Skeletal muscle cell (primary cell): ENCODE measurements around the gene AADAC.
"Not testable (repeated sequence)": the region's sequence is repeated elsewhere in the genome, so short reads cannot be mapped to it uniquely, and the experiment has no call there.

Experiments
- DNase-seq: peaks from one replicate; pipeline ENCODE4 v3.0.0-alpha.2; 2010; ENCODE audit warnings: low read depth
- H3K4me3 ChIP-seq: 2 replicates; pipeline ENCODE4 v1.5.1; 2011; ENCODE audit warnings: low read depth, mild to moderate bottlenecking, control low read depth, low read length, moderate library complexity

The AADAC gene

DNA sequence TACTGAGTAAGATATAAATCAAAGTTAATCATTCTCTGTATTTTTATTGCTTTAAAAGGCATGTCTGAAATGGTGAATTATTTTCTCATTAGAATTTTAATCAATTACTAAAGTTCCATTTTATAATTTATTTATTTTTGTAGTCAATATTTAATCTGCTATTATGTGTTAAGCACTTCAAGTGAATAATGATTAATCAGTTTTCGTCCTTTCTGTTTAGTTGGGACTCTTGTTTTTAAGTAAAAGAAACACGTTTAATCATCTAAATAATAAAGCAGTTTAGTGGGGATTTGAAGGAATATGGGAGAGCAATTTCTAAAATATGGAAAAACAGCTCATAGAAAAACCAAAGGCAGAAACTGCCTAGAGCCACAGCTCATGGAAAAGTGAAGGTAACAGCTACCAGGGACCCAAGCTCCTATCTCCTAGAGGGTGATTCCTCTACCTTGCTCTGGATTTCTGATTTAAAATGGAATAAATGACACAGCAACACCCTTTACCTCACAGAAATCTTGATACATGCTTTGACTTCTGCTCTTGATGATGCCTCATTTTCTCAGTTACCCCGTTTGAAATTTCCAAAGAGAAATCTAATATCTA lies 31.5 kb downstream of the AADAC start:
- DNase-seq = no peak
- no peak overlapping the region for H3K4me3 ChIP-seq

DNA sequence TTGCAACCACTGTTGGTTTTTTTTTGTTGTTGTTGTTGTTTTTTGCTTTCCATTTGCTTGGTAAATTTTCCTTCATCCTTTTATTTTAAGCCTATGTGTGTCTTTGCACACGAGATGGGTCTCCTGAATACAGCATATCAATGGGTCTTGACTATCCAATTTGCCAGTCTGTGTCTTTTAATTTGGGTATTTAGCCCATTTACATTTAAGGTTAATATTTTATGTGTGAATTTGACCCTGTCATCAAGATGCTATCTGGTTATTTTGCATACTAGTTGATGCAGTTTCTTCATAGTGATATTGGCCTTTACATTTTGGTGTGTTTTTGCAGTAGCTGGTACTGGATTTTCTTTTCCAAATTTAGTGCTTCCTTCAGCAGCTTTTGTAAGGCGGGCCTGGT lies 36.1 kb downstream of the AADAC start:
- not testable (repeated sequence) for H3K4me3 ChIP-seq, DNase-seq

DNA sequence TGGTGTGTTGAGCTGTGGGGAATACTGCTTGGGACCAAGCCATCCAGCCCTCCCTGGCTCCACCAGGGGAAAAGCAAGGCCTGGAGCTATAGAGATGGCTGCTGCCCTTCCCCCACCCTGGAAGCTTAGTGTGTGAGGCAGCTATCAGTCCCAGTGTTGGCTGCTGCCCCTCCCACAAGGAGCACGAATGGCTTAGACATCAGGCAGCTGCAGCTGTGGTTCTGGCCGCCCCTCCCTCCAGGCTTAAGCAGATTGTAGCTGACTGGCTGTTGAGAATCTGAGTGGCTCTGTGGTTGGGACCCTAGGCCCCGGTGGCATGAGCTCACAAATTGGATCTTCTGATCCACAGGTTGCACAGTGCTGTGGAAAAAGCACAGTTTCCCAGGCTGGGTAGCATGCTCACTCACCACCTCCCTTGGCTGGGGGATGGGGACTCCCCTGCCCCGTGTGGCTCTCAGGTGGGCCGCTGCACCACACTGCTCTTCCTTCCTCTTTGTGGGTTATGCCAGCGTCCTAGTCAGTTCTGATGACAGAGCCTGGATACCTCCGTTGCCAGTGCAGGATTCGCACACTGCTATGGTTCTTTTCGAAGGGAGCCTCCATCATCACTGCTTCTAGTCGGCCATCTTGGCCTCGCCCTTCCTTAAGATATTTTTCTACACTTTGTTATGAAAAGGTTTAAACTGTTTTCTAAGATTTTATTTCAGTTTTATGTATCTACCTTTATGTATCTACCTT lies 38.3 kb downstream of the AADAC start:
- DNase-seq = no peak
- H3K4me3 ChIP-seq = no peak overlapping the region

DNA sequence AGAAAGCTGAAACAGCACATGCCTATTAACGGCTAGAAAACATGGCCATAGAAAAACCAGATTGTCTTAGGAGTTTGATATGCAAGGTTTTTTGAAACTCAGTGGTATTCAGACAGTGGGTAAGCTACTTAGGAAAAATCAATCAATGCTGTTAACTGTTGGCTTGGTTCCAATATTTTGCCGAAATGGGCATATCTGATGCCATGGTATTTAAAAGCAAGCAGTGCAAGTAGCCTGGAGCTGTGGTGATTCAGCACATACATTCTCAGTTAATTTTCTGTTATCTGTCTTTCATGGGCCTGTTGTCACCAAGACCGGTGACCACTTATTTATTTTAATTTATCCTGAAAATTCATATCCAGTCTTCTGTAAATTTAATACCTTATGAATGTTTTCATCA lies 42.2 kb downstream of the AADAC start:
- no peak overlapping the region for H3K4me3 ChIP-seq
- no peak for DNase-seq

DNA sequence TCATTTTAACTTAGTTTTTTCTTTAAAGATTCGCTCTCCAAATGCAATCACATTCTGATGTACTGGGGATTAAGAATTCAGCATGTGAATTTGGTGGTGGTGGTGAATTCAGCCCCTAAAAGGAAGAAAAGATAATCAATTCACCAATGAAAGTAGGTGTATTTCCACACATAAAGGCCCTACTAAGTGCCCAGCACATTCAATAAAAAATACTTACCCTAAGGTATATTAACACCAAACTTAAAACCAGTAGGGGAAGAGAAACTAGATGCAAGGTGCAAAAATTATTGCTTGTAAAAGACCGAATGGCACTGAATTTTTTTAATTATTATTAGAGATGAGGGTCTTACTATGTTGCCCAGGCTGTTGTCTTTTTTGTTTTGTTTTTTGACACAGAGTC lies 42.7 kb downstream of the AADAC start:
- no peak overlapping the region for H3K4me3 ChIP-seq
- DNase-seq = no peak

DNA sequence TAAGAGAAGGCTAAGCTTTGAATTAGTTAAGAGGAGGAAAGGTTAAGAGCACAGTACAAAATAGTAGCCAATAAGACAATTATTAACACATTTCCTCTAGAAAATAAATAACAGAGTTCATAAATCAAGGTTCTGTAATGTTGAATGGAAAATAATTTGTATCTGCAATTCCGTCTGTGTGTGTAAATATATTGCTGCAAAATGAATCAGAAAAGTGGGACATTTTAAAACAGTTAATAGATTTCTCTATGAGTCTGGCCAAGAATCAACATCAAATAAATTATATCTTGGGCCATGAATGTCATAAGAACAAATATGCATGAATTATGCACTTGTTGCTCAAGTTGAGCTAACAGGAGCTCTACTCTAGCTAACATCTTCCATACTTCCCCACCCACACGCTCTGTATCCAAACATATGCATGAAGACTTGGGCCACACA lies 45.3 kb downstream of the AADAC start:
- no peak overlapping the region for H3K4me3 ChIP-seq
- no peak for DNase-seq

DNA sequence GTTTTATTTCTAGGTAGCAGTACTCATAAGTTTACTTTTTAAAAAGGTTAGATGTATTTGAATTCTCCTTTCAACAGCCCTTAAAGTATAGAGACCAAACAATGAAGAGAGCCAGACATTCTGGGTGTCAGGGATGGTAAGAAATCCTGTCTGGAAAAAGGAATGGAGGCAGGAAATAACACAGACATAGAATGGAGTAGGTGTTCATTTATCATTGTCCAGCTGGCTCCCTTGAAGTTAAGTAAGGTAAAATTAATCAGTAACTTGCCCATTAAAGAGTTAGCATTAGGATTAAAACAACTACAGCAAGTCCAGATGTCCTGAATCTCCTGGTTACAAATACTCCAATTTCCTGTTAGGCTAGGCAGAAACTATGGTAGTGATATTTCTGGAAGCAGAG lies 46.0 kb downstream of the AADAC start:
- no peak overlapping the region for H3K4me3 ChIP-seq
- no peak for DNase-seq

DNA sequence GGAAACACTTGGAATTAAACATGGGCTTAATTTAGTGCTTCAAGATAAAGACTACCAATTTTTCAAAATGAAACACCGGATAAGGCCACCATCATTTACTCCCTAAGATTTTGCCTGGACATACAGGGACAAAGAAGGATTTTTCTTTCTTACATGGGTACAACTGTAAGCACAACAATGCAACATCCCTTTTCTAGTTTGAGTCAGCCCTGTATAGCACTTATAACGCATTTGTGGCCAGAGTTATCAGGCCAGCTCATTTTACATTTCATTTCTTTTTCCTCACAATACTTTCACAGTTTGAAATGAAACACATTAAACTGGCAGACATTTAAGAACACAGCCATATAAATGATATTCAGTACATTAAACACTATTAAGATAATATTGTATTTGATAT lies 49.7 kb downstream of the AADAC start:
- DNase-seq = no peak
- no peak overlapping the region for H3K4me3 ChIP-seq

DNA sequence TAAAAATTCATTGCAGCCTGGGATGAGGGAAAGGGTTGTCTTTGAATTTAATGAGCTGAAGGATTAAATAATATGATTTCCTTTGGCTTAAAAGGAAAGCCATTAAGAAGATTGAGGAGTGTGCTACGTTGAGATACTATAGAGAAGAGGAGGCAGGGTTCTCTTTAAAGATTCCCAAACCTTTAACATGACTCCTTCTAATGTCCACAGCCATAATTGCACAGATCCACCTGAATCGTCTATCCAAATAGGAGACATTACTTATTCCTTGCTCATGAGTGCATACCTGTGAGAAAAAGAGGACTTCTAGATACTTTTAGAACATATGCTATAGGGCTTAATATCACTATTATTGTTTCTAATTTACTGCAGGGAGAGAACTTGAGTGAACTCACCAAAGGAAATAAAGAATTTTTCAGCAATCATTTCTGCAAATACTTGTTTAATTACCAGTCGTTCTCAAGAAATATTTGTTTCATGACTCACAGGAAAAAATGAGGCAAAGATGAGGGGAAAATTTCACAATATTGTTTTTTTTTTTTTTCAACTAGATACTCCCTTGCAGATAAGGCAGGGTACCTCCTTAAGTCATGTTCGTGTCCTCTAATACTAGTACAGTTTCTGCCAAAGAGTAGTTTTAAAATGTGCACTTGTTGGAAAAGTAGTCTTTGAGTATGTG lies 50.6 kb downstream of the AADAC start:
- no peak overlapping the region for H3K4me3 ChIP-seq
- no peak for DNase-seq

DNA sequence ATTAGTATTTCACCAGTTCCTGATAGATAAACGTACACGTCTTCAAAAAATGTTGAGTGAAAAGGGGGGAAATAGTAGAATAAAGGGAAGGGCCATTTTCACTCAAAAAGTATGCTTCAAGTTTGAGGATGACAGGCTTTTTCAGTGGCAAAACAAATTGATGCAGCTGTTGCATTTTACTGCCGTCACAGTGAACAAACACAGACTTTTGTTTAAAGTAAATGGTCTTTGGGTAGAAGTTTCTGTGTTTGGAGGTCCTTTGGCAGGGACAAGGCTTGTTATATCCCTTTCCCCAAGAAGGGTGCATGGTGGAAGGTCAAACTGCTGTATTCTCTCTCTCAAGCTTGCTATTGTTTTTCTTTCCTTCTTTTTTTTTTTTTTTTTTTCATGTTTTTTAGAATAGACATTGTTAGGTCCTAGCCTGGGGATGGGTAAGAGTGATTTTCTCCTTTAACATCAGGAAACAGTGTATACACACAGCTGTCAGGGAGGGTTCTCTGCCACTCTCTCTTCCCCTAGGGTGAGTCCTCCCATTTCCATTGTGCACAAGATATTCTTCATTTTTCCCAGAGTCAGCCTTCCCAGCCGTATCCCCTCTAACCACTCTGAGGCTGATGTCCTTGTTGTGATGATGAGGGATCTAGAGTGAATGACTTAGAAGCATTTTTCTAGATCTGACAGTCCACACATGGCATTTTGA lies 52.9 kb downstream of the AADAC start:
- H3K4me3 ChIP-seq = no peak overlapping the region
- no peak for DNase-seq

DNA sequence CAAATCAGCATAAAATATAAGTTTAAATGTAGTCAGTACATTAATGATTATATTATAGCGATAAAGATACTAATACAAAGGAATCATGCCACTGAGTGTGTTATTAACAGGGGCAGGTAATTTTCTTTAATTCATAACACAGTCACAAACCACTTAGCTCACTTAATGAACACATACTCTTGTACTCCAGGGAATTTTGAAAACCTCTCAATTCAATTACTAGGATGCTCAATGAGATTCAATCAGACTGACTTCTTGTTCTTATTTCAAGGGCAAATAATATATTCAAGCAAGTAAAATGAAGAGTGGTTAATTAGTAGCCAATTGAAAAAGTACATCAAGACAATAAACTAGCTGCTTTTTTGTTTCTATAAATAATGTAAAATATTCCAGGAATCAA lies 53.8 kb downstream of the AADAC start:
- no peak for DNase-seq
- no peak overlapping the region for H3K4me3 ChIP-seq

DNA sequence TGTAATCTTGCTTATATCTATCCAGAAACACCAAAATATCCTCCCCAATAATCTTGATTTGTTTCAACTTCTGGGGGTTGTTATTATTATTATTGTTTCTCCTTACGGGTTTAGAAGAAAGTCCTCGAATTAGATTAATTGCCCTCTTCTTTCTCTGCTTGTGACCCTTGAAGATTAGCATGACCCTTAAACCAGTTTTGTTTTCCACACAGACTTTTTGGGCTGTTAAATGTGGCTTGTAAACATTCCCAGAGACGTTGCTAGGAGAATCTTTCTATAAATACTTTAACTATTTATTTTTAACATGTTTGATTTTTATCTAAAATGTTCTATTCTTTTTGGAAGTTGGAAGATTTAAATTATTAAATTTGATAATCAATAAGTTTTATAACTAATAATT lies 55.3 kb downstream of the AADAC start:
- DNase-seq = no peak
- H3K4me3 ChIP-seq = no peak overlapping the region

DNA sequence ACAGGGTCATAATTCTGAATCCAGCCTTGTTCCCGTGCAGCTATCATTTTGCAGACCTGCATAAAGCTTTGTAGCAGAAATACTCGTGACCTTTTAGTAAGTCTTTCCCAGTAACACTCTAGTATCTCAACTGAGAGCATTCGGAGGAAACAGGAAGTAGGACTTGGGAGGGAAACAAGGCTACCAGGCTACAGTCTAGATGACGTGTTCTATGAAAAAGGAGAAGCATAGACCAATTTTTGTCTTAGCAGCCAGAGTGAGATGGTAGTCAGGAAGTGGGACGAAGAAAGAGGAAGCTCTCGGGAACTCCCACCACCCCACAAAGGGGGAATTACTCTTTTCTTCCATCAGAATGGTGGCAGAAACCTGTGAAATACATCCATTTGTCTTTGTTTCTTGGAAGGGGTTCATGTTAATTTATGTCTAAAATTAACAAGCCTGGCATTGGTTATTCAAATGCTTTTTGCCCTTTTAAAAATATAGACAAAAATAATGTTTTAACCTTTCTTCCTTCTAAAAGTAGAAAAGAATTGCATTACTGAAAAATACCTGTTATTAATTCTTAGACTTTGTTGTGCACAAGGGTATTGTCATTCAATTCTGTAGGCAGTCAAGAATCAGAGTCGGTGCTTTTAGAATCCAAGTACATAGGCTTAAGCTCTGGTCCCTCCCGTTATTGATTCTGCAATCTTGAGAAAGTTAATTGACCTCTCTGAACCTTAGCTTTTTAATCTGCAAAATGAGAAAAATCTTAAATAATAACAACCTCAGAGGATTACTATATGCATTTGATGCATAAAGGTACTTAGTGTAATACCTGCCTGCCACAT lies 57.9 kb downstream of the AADAC start:
- no peak for DNase-seq
- no peak overlapping the region for H3K4me3 ChIP-seq

DNA sequence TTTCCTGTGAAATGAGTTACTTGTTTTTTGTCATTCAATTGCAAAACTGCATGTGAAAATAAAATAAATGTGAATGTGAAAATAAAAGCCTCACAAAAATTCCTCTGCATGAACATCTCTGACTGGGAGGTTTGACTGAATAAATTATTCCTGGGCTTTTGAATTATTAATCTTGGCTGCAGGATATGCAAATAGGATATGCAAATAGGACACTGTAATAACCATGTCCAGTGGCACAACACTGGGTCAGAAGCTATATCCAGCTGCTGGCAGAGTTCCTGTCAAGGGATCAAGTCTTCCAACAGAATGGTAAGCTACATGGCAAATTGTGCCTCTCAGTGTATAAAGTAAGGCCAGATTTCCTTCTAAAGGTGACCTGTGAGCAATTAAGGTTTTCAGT lies 59.5 kb downstream of the AADAC start, which contains the start of gene SUCNR1:
Gene SUCNR1 (plus strand): TSS at position 246 of the 400 bp plus-strand sequence. CDS start 6,250 bp downstream, outside the sequence.
- H3K4me3 ChIP-seq = no peak within 1 kb of the TSS
- DNase-seq = no peak

DNA sequence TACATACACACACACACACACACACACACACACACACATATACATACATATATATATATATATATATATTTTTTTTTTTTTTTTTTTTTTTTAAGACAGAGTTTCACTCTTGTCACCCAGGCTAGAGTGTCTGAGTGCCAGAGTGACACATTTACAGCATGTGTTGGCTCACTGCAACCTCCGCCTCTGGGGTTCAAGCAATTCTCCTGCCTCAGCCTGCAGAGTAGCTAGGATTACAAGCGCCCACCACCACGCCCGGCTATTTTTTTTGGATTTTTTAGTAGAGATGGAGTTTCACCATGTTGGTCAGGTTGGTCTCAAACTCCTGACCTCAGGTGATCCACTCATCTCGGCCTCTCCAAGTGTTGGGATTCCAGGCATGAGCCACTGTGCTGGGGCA lies 60.2 kb downstream of the AADAC start:
- DNase-seq, H3K4me3 ChIP-seq: not testable (repeated sequence)

DNA sequence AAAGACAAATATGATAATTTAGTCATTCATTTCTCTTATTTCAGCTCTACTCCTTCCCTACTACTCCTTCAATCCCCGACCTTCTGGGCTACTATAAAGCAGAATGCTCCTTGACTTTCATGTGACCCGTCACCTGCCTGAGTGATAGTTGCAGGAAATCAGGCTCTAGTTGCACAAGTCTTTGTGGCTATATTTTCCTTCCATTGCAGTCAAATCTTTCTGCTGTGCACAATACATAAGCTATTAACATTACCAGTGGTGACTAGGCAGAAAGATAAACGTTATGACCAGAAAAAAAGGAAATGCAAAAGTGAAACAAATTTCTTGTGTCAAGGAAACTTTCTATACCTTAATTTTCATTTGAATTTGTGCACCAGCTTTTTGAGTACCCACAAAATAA lies 61.8 kb downstream of the AADAC start:
- no peak for DNase-seq
- H3K4me3 ChIP-seq = no peak overlapping the region

DNA sequence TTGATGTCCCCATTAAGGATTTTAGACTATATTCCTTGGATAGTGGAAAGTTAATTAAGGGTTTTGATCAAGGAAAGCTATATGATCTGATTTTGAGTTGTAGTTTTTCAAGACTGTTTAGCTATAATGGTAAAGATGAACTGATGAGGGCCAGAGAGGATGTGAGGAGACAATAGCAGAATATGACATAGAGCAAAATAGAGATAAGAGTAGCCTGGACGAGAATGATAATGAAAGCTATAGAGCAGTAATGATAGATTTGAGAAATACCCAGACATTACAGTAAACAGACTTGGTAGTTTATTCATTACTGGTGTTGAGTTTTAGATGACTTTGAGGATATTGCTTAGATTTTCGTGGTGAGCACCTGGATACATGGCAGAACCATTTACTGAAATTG lies 63.4 kb downstream of the AADAC start:
- no peak for DNase-seq
- H3K4me3 ChIP-seq = no peak overlapping the region
